HG02798 (cell line): ENCODE measurements around the gene KCNAB2.

Experiments
- ATAC-seq: cut with Tn5 transposase; IDR thresholded peaks from one replicate; pipeline ENCODE4 v1.9.1; 2021; ENCODE audit warnings: mild to moderate bottlenecking; ENCODE audit not compliant: unreplicated experiment, poor library complexity

KCNAB2 gene

DNA sequence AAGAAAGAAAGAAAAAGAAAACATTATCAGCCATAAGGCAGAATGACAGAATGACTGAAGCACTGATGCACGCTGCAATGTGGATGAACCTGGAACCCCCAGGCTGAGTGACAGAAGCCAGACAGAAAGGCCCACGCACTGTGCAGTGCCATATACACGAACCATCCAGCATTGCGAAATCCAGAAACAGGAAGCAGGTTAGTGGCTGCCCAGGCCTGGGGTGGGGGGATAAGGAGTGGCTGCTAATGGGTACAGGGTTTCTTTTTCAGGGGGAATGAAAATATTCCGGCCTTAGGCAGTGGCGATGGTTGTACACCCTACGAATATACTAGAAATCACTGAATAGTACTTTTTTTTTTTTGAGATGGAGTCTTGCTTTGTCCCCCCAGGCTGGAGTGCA, 77.4 kb downstream of the KCNAB2 start:
- ATAC-seq: no peak

DNA sequence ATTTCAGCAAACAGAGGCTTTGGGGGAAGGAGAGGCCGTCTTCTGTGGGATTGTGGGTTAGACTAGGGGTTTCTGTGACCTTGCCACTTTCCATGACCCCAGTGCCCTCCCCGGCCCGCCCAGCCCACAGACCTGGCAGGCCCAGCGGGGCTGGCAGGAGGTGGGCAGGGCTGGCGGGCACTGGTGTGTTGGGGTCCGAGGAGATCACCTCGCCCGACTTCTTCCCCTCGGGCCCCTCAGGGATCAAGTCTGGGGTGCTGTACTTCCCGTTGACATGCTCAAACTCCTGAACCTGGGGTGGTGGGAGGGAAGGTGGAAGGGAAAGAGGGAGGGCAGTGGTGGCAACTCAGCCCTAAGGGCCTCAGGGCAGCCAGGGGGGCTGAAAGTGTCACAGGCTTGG, 78.1 kb downstream of the KCNAB2 start:
- no peak for ATAC-seq

DNA sequence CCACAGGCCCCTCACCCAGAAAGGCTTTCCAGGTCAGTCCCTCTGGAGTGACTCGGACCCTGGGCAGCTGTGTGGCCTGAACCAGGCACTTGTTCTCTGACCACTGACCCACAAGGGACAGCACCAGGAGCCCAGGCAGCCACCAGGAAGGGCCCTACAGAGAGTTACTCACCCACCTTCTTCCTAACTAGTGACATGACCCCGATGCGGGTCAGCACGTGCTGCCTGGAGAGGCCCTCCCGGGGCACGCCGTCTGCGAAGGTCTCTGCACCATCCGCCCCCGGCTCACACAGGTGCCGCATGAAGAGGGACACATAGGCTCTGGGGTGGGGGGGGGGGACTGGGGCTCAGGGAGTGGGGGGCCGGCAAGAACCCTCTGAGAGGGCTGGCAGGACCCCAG, 78.7 kb downstream of the KCNAB2 start:
- no peak for ATAC-seq

DNA sequence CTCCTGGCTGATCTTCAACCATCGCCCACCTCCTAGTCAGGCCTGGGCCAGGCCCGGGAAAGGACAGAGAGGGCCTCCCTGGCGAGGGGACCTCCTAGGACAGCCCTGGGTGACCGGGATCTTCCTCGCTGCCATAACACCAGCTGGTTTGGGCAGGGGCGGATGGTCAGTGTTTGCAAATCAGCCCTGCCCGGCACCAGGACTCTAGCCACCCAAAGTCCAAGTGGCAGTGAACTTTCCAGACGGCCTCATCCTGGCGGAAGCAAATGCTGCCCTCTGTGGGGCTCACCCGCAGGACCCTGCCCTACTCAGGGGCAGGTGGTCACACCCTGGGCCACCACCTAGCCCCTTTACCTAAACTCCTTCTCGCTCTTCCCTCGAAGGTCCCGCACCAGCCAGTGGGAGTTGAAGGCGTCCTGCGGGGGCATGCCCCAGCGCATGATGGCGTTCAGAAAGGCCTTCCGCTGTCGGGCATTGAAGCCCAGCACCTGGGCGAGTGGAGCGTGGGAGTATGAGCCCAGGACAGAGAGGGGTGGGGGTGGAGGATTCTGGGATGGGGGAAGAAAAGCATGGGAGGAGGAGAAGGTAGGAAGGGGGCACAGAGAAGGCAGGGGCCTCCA, 79.2 kb downstream of the KCNAB2 start:
- no peak for ATAC-seq

DNA sequence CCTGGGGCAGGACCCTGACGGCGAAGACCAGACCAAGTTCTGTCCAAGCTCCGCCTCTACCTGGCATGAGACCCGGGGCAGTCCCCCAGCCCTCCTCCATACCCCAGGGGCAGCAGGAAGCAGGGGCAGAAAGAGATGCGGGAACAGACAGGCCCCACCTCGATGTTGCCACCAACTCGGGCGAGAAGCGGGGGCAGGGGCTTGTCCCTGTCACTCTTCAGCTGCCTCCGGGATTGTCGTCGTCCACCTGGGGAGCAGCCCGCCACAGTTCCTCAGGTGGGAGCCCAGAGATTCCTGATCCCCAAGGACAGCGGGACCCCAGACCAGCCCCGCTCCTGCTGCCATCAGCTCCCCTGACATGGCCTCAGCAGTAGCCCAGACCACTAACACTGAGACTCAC, 79.7 kb downstream of the KCNAB2 start:
- no peak for ATAC-seq

DNA sequence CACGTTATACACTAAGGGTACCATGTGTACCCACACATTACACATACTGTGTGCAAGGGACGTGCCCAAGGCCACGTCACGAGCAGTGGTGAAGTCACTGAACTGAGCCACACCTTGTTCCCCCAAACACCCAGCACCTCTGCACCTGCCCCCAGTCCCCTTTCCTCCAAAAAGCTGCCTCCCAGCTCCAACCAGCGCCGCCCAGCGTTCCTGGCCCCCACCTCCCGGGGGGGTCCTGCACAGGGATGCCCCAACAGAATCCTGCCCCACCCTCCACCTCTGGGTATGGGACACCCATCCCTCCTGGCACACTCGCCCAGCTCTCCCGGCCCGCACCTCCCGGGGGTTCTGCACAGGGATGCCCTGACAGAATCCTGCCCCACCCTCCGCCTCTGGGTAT, 80.3 kb downstream of the KCNAB2 start:
- no peak for ATAC-seq

DNA sequence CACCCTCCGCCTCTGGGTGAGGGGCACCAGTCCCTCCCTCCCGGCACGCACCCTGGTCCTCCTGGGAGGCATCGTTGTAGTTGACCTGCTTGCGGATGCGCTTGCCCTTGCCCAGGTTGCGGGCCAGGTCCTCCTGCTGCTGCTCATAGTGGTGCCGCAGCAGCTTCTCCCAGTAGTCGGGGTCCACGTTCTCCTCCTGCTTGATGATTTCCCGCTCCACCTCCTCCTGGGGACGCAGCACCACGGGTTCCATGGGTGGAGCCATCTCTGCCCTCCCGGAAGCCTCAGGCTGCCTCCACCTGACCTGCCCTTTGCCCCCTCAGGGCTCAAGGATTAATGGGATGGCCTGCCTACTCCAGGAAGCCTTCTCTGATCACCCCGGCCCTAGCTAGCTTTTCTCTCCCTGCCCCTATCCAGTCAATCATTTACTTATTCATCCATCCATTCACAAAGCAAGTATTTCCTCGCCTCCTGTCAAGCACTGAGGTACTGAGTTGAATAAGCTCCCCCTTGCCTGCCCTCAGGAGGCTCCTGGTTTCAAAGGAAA, 80.9 kb downstream of the KCNAB2 start:
- ATAC-seq: no peak

DNA sequence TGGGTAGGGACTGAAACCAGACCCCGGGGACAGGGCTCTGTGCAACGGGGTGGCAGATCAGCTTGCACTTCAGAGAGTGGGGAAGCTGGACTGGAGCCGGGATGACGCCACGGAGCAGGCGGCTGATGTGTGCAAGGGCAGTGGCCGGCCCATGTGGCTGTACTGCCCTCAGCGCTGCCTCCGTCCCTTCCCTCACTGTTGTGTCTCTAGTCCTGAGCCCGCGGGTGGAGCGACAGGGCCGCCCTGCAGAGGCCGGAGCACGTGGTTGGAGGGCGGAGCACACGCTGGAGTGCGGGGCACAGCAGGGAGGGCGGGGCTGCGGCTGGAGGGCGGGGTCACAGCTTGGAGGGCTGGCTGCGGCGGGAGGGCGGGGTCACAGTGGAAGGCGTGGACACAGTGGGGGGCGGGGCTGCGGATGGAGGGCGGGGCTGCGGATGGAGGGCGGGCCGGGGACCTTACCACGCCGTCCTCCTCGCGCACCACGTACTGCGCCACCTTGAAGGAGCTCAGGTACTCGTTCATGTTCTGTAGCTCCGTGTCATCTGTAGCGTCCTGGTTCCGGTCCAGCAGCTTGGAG, 82.0 kb downstream of the KCNAB2 start:
- no peak for ATAC-seq

DNA sequence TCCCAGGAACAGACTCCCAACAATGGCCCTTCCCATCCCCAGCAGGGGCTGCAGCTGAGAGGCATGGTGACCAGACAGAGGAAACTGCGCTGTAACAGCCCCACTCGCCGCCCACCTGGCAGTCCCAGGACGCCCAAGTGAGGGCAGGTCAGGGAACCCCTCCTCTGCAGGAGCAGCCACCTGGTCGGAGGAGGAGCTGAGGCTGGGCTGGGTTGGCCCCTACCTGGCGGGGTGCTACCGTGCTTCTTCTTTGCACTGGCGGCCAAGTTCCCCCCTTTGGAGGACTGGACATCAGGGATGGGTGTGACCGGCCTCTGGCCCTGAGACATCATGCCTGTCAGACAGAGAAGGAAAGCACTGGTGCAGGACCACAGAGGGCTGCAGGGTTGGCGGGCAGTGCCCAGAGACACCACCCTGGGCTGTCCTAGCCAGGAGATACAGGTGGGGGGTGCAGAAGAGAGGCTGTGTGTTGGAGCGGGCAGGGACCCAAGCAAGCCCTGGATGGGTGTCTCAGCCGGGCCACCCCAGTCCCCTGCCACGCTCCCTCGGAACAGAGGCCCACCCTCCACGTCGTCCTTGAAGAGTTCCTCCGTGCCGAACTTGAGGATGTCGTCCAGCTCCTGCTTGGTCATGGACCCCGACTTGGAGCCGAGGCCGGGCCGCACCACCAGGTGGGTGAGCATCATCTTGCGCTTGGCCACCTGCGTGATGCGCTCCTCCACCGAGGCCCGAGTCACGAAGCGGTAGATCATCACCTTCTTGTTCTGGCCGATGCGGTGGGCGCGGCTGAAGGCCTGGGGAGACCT, 82.8 kb downstream of the KCNAB2 start:
- no peak for ATAC-seq

DNA sequence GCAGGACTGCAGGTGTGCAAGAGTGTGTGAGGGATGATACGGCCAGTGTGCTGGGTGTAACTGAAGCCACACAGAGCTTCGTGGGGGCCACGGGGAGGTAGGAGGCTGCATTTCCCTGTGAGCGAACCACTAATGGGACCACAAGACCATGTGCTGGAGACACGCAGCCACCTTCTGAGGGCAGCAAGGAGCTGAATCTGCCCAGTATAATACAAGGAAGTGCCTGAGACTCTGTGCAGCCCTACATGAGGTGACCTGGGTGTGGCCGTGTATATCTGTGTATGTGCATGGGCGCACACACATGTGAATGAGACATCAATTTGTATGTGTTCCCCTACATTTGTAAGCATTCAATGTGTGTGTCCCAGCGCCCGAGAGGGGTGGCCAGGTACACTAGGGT, 83.6 kb downstream of the KCNAB2 start:
- no peak for ATAC-seq

DNA sequence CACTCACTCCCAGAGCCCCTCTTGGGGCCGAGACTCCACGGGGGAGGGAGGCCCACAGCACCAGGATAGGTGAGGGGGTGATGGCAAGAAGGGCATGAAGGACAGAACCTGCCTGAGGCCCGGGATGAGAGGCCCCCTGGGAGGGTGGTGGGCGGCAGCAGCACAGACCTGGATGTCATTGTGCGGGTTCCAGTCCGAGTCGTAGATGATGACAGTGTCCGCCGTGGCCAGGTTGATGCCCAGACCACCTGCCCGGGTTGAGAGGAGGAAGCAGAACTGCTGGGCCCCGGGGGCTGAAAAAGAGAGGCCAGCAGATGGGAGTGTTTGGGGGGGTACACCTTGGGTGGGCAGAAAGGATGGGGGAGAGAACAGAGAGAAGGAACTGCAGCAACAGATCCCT, 84.3 kb downstream of the KCNAB2 start:
- no peak for ATAC-seq

DNA sequence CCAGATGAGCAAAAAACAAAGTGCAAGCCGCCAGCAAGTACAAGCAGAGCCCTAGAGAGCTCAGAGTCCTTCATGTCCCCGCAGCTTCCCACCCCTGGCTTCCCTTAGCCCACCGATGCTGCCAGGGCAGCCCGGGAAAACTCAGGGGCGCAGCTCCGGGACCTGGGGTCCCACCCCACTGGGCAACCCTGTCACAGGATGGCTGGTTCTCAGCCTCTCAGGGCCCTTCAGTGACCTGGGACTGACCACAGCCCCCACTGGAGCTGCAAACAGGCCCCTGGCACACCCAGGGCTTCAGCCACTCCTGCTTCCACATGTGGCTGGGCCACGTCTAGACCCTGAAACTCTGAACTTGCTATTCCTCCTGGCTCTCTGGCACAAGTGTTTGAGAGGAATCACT, 84.9 kb downstream of the KCNAB2 start:
- no peak for ATAC-seq

DNA sequence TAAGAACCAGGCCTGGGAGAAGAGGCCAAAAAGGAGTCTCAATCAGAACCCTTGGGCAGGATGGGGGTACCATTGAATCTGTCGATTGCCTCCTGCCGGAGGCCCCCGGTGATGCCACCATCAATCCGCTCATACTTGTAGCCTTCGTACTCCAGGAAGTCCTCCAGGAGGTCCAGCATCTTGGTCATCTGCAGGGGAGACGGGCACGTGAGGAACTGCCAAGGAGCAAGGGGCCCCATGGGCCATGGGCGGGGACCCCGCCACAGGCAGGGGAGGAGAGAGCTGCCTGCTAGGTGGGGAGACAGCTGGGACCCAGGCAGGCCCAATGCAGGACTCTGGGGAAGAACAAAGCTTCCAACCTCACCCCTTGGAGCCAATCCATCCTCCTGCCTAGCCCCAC, 85.9 kb downstream of the KCNAB2 start:
- ATAC-seq: no peak

DNA sequence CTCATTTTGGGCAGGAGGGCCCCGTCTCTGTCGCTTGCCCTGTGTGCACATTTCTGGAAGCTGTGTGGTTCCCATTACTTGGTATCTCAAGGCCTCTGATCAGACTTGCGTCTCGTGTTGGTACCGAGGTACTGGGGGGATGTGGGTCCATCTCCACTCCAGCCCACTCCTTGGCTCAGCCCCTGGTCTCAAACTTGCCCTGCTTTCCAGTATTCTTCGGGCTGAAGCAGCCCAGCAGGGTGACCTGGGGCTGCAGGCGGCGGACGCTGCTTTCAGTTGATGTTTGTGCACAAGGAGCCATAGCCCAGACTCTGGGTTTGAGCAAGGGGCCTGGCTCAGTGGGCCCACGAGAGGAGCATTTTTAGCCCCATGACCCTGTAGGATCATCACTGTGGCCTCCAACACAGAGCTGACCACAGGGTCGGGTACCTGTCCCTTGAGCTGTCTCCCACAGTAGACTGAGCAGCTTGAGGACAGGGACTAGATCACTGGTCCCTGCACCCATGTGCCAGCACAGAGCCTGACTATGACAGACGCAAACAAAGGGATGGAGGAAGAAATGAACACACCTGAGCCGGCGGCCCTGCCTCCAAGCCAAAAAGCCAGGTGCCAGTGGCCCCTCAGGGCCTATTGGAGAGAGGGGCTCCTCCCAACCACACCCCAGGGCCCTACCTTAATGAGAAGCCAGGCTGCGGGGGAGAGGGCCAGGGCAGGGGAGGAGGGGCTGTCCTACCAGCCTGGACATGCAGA, 87.6 kb downstream of the KCNAB2 start:
- ATAC-seq: no peak

DNA sequence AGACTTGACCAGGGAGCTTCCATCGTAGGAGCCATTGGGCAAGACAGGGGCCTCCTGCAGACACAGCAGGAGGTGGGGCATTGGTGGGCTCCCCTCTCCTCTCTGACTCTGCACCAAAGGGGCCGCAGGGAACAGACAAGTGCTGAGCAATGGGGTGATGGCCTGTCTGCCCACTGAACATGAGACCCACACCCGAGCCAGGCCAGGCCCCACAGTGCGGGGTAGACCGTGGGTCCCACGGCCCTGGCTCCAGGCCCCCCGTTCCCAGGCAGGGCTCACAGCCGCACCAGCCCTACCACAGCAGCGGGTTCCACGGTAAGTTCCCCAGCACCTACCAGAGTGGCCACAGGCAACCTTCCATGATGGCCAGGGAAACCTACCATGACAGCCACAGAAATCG, 88.5 kb downstream of the KCNAB2 start:
- no peak for ATAC-seq

DNA sequence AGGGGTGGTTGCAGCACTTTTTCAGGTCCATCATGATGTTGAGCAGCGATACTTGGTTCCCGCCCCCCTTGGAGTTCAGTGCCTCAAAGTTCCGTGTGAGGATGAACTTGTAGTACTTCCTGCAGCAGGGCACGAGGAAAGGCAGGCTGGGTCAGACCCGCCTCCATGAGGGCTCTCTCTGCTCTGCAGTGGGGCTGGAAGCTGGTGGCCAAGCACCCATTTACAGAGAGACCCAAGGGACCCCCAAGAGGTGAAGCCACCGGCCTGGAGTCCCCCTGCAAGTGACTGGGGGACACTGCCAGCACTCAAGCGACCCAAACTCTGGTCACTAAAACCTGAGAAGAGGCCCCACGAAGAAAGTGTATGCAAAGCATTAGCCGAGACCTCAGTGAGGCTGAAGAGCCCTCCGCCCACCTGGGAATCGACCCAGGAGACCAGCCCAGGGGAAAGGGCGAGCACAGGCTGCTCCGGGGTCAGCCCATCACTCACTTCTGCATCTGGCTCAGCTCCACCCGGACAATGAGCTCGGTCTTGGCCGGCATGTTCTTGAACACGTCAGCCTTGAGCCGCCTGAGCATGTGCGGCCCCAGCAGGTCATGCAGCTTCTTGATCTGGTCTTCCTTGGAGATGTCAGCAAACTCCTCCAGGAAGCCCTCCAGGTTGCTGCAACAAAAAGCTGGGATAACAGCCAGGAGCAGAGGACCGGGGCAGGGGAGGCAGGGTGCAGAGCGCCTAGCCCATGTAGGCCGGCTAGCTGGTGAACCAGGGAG, 89.2 kb downstream of the KCNAB2 start:
- no peak for ATAC-seq

DNA sequence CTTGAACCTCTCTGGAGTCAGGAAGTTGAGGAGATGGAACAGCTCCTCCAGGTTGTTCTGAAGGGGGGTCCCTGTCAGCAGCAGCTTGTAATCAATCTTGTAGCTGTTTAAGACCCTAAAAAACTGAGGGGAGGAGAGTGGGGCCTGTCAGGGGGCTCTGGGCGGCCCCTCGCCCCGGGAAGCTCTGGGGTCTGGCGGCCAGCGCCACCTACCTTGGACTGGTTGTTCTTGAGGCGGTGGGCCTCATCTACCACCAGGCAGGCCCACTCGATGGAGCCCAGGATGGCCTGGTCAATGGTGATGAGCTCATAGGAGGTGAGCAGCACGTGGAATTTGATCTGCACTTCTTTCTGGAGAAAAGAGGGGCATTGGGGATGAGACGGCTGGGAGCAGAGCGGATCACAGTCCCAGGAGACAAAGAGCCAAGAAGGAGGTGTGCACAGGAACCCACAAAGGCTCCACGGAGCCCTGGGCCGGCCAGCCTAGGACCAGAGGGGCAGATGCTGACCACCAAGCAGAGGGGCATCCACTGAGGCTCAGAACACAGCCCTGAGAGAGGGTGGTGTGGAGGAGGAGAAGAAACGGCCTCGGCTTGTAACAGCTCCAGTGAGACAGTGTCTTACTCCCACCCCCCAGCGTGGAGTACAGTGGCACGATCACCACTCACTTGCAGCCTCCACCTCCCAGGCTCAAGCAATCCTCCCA, 91.0 kb downstream of the KCNAB2 start:
- ATAC-seq: no peak

DNA sequence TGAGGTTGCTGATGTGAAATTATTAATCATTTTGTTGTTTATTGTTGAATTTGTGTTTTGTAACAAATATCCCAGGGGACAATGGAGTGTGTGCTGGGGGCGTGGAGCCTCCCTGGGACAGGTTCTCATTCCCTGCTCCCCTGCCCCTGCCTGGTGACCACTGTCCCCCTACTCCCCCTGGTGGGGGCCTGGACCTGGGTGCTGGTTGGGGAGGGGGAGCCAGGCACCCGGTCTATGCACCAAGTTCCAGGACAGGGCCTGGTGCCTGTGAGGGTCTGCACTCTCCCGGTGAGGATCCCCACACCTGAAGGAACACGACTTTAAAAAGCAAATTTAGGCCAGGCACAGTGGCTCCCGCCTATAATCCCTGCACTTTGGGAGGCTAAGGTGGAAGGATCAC, 92.1 kb downstream of the KCNAB2 start:
- no peak for ATAC-seq

DNA sequence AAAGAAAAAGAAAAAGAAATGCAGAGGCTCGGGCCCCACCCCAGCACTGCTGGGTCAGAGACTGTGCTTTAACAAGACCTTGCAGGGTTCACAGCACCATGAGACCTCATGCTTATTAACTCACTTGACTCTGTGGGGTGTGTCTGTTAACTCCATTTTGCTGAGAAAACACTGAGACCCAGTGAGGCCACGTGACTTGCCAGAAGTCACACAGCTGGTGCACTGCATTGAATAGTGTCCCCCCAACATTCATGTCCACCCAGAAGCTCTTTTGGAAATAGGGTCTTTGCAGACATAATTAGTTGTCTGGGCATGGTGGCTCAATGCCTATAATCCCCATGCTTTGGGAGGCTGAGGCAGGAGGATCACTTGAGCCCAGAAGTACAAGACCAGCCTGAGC, 94.7 kb downstream of the KCNAB2 start:
- no peak for ATAC-seq

DNA sequence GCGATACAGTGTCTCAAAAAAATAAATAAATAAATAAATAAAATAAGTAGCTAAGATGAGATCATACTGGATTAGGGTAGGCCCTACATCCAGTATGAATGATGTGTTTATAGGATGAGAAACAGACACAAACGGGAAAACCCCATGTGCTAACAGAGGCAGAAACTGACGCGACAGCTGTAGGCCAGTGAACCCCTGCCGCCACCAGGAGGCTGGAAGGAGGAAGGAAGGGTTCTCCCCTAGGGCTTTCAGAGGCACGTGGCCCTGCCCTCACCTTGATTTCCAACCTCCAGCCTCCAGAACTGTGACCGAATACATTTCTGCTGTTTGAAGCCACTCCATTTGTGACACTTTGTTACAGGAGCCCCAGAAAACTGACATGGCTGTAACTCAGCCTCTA, 95.9 kb downstream of the KCNAB2 start:
- ATAC-seq: no peak
